ENCODE data around the gene ZNF582. TPM values are rescaled to one million over a fixed set of nuclear protein-coding genes. Genes with fewer than 3 reads are reported as not detected.

ZNF582 gene
- total RNA-seq, 1 experiment from 2014 or later: not detected

GRCh38 chr19:56404705-56405056, 11.3 kb upstream of the ZNF582 start:
- Histone ChIP-seq H3K9ac (ENCODE audit: low read length) (no peak overlapping the region), H3K79me2 (ENCODE audit: low read length) (no peaks in the 10 kb centered on the region), H4K20me1 (ENCODE audit: low read length) (no peaks in the 10 kb centered on the region), H3K4me1 (ENCODE audit: insufficient read depth, low read length) (no peaks in the 10 kb centered on the region), H3K9me3 (ENCODE audit: low read length) (peaks cover 74% of the 10 kb centered on the region), H3K9me2 (replicated peaks; ENCODE audit: low read length) (no peaks in the 10 kb centered on the region), H3F3A (ENCODE audit: low read length, unreplicated experiment) (no peaks in the 10 kb centered on the region), H3K36me3 (ENCODE audit: low read depth, low read length) (no peaks in the 10 kb centered on the region), H3K4me2 (ENCODE audit: low read length) (no peak overlapping the region), H3K27me3 (ENCODE audit: low read length) (no peaks in the 10 kb centered on the region), H3K4me3 (ENCODE audit: low read length) (no peak overlapping the region), H2AFZ (ENCODE audit: low read length) (no peak overlapping the region), H3K27ac (ENCODE audit: low read length) (no peak overlapping the region)
- ChIA-PET POLR2A (ENCODE audit: unreplicated experiment) (no interaction called here), CTCF (no interaction called here)
- no TSS peak for BruUV-seq (replicated peaks)
- no peak for ATAC-seq
- no peak for DNase-seq
- intact Hi-C loops (cut with micrococcal nuclease): no loop called here
- TF ChIP-seq, protein P1, sequence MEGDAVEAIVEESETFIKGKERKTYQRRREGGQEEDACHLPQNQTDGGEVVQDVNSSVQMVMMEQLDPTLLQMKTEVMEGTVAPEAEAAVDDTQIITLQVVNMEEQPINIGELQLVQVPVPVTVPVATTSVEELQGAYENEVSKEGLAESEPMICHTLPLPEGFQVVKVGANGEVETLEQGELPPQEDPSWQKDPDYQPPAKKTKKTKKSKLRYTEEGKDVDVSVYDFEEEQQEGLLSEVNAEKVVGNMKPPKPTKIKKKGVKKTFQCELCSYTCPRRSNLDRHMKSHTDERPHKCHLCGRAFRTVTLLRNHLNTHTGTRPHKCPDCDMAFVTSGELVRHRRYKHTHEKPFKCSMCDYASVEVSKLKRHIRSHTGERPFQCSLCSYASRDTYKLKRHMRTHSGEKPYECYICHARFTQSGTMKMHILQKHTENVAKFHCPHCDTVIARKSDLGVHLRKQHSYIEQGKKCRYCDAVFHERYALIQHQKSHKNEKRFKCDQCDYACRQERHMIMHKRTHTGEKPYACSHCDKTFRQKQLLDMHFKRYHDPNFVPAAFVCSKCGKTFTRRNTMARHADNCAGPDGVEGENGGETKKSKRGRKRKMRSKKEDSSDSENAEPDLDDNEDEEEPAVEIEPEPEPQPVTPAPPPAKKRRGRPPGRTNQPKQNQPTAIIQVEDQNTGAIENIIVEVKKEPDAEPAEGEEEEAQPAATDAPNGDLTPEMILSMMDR (conservative IDR thresholded peaks at IDR 0.05; ENCODE audit: low read depth, low read length): no peak
- TF ChIP-seq EZH2phosphoT487 (IDR thresholded peaks at IDR 0.05; ENCODE audit: borderline replicate concordance, low read length) (no peak), EZH2 (IDR thresholded peaks at IDR 0.05; ENCODE audit: low read length, unreplicated experiment) (no peak)

- Histone ChIP-seq H3K9me2 (replicated peaks; ENCODE audit: low read length) (no peaks in the 10 kb centered on the region), H3K36me3 (ENCODE audit: low read depth, low read length) (no peaks in the 10 kb centered on the region), H2AFZ (ENCODE audit: low read length) (no peak within 1 kb of the TSS), H3K9ac (ENCODE audit: low read length) (no peak within 1 kb of the TSS), H3K9me3 (ENCODE audit: low read length) (peaks cover 74% of the 10 kb centered on the region), H3K27ac (ENCODE audit: low read length) (no peak within 1 kb of the TSS), H3F3A (ENCODE audit: low read length, unreplicated experiment) (no peaks in the 10 kb centered on the region), H3K27me3 (ENCODE audit: low read length) (no peaks in the 10 kb centered on the region), H4K20me1 (ENCODE audit: low read length) (no peaks in the 10 kb centered on the region), H3K79me2 (ENCODE audit: low read length) (no peaks in the 10 kb centered on the region), H3K4me3 (ENCODE audit: low read length) (no peak within 1 kb of the TSS), H3K4me2 (ENCODE audit: low read length) (no peak within 1 kb of the TSS), H3K4me1 (ENCODE audit: insufficient read depth, low read length) (no peaks in the 10 kb centered on the region)
- DNase-seq (no peak), ATAC-seq (no peak; the same call in 1 of the 2 replicates)
- intact Hi-C loops (cut with micrococcal nuclease): no loop called here
- CTCF ChIA-PET: no interaction called here
- TF ChIP-seq, protein P1 (conservative IDR thresholded peaks at IDR 0.05; ENCODE audit: low read depth, low read length): no peak
- TF ChIP-seq EZH2 (IDR thresholded peaks at IDR 0.05; ENCODE audit: low read length, unreplicated experiment) (no peak), EZH2phosphoT487 (IDR thresholded peaks at IDR 0.05; ENCODE audit: borderline replicate concordance, low read length) (no peak)
- no TSS peak for BruUV-seq (replicated peaks)
- POLR2A ChIA-PET (ENCODE audit: unreplicated experiment): no interaction called here
These were observed 10.7 kb upstream of the ZNF582 start, which contains the start of gene ZNF583 for GRCh38 chr19:56403764-56404704. ZNF583 (plus strand) TSS chr19:56404332; CDS start chr19:56407115, 2,783 bp downstream.

GRCh38 chr19:56403261-56403660, 9.9 kb upstream of the ZNF582 start:
- intact Hi-C loops (cut with micrococcal nuclease): no loop called here
- H3K36me3 ChIP-seq (ENCODE audit: low read depth, low read length): no peaks in the 10 kb centered on the region
- H3K79me2 ChIP-seq (ENCODE audit: low read length): no peaks in the 10 kb centered on the region
- DNase-seq: no peak
- no peaks in the 10 kb centered on the region for H3F3A ChIP-seq (ENCODE audit: low read length, unreplicated experiment)
- H2AFZ ChIP-seq (ENCODE audit: low read length): no peak overlapping the region
- POLR2A ChIA-PET (ENCODE audit: unreplicated experiment): no interaction called here
- H3K9me2 ChIP-seq (replicated peaks; ENCODE audit: low read length): no peaks in the 10 kb centered on the region
- H3K4me3 ChIP-seq (ENCODE audit: low read length): no peak overlapping the region
- H3K4me2 ChIP-seq (ENCODE audit: low read length): no peak overlapping the region
- CTCF ChIA-PET: no interaction called here
- TF ChIP-seq EZH2 (IDR thresholded peaks at IDR 0.05; ENCODE audit: low read length, unreplicated experiment): no peak
- TF ChIP-seq, protein P1 (conservative IDR thresholded peaks at IDR 0.05; ENCODE audit: low read depth, low read length): no peak
- no peak for TF ChIP-seq EZH2phosphoT487 (IDR thresholded peaks at IDR 0.05; ENCODE audit: borderline replicate concordance, low read length)
- H3K9ac ChIP-seq (ENCODE audit: low read length): no peak overlapping the region
- no peaks in the 10 kb centered on the region for H3K27me3 ChIP-seq (ENCODE audit: low read length)
- no peaks in the 10 kb centered on the region for H3K4me1 ChIP-seq (ENCODE audit: insufficient read depth, low read length)
- no peak overlapping the region for H3K27ac ChIP-seq (ENCODE audit: low read length)
- peaks cover 66% of the 10 kb centered on the region for H3K9me3 ChIP-seq (ENCODE audit: low read length)
- no TSS peak for BruUV-seq (replicated peaks)
- no peaks in the 10 kb centered on the region for H4K20me1 ChIP-seq (ENCODE audit: low read length)
- ATAC-seq: no peak
